HFFc6 (cell line): Measurements from ENCODE around the gene IGFALS. TPM values are rescaled to one million over a fixed set of nuclear protein-coding genes. Genes with fewer than 3 reads are reported as not detected.
A peak's percentile ranks its signal among the peaks of the same experiment; 100 is the strongest.

Experiments used
- DNase-seq: peaks from one replicate; pipeline ENCODE4 v3.0.0-alpha.2; 2018
- H3K27ac Mint-ChIP-seq: 2 replicates; pipeline ENCODE4 v1.8.0; 2020; ENCODE audit warnings: mild to moderate bottlenecking, mixed read lengths
- H3K27me3 Mint-ChIP-seq: 2 replicates; pipeline ENCODE4 v1.8.0; 2021; ENCODE audit warnings: mild to moderate bottlenecking, moderate library complexity, mixed read lengths; ENCODE audit not compliant: insufficient read depth
- H3K36me3 Mint-ChIP-seq: 2 replicates; pipeline ENCODE4 v1.8.0; 2021; ENCODE audit warnings: low read depth, mixed read lengths
- H3K4me1 Mint-ChIP-seq: 2 replicates; pipeline ENCODE4 v1.8.0; 2020; ENCODE audit warnings: low read depth, mixed read lengths
- H3K4me3 Mint-ChIP-seq: 2 replicates; pipeline ENCODE4 v1.8.0; 2020; ENCODE audit warnings: mild to moderate bottlenecking, moderate library complexity, mixed read lengths
- H3K9me3 Mint-ChIP-seq: 2 replicates; pipeline ENCODE4 v1.8.0; 2020; ENCODE audit warnings: mild to moderate bottlenecking, mixed read lengths
- total RNA-seq, 6 experiments: library from RNA; stranded (reverse); fragmentation: NEBNext Ultra II Directional; extraction: Animal tissue kit (Norgen Biotek cat#: 25700); gene quantifications; 2 replicates in 1 of 6; 3 replicates in 5 of 6; pipeline ENCODE4 v1.2.3, GENCODE V29; 2021
- TF ChIP-seq, protein P1 (sequence below): fragments of 200-600 bp; sonication (generic); IDR thresholded peaks from 2 replicates; pipeline ENCODE4 v1.5.0; 2021; ENCODE audit warnings: antibody characterized with exemption, mild to moderate bottlenecking

IGFALS gene
- total RNA-seq, 6 experiments from 2014 or later, result not detected

- Mint-ChIP-seq H3K36me3 (peaks cover 7% of the 10 kb centered on the region), H3K9me3 (no peaks in the 10 kb centered on the region), H3K27ac (peak overlapping the region; percentile 33; the same call in 1 of the 2 replicates), H3K4me1 (peaks cover 18% of the 10 kb centered on the region), H3K27me3 (peaks cover 28% of the 10 kb centered on the region), H3K4me3 (no peak overlapping the region)
- no peak for DNase-seq
- TF ChIP-seq, protein P1, sequence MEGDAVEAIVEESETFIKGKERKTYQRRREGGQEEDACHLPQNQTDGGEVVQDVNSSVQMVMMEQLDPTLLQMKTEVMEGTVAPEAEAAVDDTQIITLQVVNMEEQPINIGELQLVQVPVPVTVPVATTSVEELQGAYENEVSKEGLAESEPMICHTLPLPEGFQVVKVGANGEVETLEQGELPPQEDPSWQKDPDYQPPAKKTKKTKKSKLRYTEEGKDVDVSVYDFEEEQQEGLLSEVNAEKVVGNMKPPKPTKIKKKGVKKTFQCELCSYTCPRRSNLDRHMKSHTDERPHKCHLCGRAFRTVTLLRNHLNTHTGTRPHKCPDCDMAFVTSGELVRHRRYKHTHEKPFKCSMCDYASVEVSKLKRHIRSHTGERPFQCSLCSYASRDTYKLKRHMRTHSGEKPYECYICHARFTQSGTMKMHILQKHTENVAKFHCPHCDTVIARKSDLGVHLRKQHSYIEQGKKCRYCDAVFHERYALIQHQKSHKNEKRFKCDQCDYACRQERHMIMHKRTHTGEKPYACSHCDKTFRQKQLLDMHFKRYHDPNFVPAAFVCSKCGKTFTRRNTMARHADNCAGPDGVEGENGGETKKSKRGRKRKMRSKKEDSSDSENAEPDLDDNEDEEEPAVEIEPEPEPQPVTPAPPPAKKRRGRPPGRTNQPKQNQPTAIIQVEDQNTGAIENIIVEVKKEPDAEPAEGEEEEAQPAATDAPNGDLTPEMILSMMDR, result no peak
These were observed 17.4 kb downstream of the IGFALS start for GRCh38 chr16:1775846-1776671.

DNA sequence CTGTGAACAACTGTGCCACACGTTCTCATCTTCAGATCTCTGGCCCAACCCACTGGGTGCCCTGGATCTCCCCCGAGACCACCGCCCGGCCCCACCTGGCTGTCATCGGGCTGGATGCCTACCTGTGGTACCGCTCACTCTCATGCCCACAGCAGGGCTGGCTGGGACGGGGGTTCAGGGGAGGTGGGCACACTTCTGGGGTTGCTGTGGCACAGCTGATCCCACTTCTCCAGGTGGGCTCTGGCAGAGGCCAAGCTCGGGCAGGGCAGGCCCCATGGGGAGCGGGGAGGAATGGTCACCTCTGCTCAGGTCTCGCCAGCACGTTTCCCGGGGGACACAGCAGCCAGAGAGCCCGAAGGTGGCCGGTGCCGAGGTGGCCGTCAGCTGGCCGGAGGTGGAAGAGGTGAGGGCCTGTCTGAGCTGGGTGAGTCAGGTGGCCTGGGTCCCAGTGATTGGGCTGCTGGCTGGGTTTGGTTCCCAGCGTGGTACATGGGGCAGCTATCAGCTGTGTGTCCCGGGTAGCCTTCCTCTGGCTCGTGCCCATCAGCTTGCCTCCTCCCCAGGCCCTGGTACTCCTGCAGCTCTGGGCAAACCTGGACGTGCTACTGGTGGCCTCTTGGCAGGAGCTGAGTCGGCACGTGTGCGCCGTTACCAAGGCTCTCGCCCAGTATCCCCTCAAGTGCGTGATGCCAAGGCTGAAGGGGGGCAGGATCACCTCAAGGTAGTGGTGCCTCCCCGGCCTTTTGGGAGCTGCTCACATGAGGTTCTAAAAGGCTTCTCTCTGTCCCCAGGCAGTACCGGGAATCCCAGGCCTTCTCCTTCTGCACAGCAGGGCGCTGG lies 18.3 kb downstream of the IGFALS start:
- Mint-ChIP-seq H3K9me3 (no peaks in the 10 kb centered on the region), H3K36me3 (peaks cover 7% of the 10 kb centered on the region), H3K27ac (no peak overlapping the region), H3K4me1 (peaks cover 14% of the 10 kb centered on the region), H3K4me3 (no peak overlapping the region), H3K27me3 (peaks cover 26% of the 10 kb centered on the region)
- DNase-seq, result no peak
- TF ChIP-seq, protein P1, result no peak

DNA sequence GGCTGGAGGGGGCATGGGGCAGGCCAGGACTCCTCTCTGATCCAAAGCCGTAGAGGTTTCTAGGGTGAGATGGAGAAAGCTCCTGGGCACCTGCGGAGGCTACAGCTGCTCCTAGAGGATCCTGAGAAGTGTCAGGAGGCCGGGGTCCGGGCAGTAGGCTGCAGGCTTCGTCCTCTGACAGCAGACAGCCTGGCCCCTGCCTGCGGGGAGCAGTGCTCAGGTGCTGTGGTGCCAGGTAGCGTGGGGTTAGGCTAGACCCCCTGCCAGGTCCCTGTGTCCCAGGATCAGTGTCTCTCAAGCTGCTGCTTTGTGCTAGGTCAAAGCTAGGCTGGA lies 19.1 kb downstream of the IGFALS start:
- Mint-ChIP-seq H3K4me3 (peak overlapping the region; percentile 95), H3K9me3 (no peaks in the 10 kb centered on the region), H3K27ac (no peak overlapping the region), H3K36me3 (peaks cover 7% of the 10 kb centered on the region), H3K4me1 (peaks cover 17% of the 10 kb centered on the region), H3K27me3 (peaks cover 26% of the 10 kb centered on the region)
- TF ChIP-seq, protein P1, result no peak
- no peak for DNase-seq

GRCh38 chr16:1773703-1774447 lies 19.6 kb downstream of the IGFALS start:
- Mint-ChIP-seq H3K27ac (peak overlapping the region; percentile 64), H3K36me3 (peaks cover 7% of the 10 kb centered on the region), H3K4me3 (peak overlapping the region; percentile 95), H3K9me3 (no peaks in the 10 kb centered on the region), H3K27me3 (peaks cover 23% of the 10 kb centered on the region), H3K4me1 (peaks cover 17% of the 10 kb centered on the region)
- TF ChIP-seq, protein P1, result peak; percentile 30
- peak; percentile 39 for DNase-seq

DNA sequence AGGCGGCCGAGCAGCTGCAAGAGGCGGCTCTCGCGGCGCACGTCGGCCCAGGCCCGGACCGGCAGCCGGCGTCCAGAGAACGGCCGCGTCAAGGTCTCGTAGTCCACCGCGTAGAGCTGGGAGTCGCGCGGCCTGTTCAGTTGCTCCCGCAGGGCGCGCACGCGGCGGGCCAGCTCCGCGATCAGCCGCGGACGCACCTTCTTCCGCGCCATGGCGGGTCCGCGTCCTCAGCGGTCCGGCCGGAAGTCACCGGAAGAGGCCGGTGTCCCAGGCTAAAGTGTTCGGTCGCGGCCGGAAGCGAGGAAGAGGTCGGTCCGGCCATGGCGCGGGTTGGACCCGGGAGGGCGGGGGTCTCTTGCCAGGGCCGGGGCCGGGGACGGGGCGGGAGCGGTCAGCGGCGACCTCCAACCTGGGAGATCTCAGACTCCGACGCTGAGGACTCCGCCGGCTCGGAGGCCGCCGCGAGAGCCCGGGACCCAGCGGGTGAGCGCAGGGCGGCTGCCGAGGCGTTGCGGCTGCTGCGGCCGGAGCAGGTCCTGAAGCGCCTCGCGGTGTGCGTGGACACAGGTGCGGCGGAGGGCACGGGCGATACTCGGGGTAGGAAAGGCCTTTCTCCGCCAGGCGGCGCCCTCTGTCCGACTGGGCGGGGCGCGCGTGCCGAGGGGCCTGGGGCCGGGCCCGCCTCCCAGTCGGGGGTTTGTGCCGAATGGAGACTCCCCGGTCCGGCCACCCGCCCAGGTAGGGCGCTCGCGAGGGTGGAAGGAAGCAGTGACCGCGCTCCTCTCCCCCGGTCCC lies 20.4 kb downstream of the IGFALS start, which contains the start of gene MRPS34:
MRPS34 (minus strand) TSS at position 227 of the 795 bp plus-strand sequence; CDS start at position 212, 15 bp downstream.
- peaks cover 8% of the 10 kb centered on the region for H3K36me3 Mint-ChIP-seq

More for the DNA sequence above, 20.4 kb downstream of the IGFALS start, which contains the start of gene MRPS34:
- H3K4me3 Mint-ChIP-seq, result peak within 1 kb of the TSS; percentile 95
- H3K9me3 Mint-ChIP-seq, result no peaks in the 10 kb centered on the region
- TF ChIP-seq, protein P1, result peak; percentile 96
- H3K27me3 Mint-ChIP-seq, result peaks cover 20% of the 10 kb centered on the region
- peak; percentile 74 for DNase-seq
- peaks cover 17% of the 10 kb centered on the region for H3K4me1 Mint-ChIP-seq
- H3K27ac Mint-ChIP-seq, result peak within 1 kb of the TSS; percentile 93
